ENCODE measurements around the gene RANBP9. TPM values are rescaled to one million over a fixed set of nuclear protein-coding genes. Genes with fewer than 3 reads are reported as not detected.

Gene RANBP9
- total and polyA plus RNA-seq, 2 donors (not counting 3 experiments of a cell fraction or from before 2014, with no cell fraction given) = 15.1 to 40.2 TPM

DNA sequence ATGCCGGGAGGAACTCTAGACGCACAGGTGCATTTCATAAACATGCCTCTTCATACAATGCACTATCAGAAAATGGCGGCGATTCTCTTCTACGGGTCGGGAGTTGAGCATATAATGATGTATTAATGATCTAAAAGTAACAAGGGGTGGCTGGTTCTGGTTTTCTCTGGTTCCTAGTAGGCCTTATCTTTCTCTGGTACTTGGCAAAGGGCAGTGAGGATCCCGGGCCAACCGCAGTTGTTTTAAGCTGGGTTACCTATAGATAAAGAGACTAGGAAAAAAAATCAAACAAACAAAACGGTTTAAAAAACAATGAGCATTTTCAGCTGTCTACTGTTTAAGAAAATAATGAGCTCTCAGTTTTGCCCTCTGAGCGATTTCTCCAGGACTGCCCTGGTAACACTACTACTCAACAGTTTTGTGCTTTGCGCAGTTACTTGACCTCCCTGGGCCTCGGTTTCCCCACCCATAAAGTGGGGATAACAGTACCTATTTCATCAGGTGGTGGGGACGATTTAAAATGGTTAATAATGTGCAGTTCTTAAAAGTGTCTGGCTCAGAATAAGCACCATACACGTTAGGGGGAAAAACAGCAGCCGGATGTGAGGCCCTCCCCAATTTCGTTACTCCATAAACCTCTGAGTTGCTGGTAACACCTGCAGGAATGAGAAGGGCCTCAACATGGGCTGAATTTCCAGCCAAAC lies 138.5 kb downstream of the RANBP9 start:
- Histone ChIP-seq H3K4me3 (replicated peaks in 1 of 3; ENCODE audit: insufficient read depth in 1 of 3, low read depth in 1 of 3, low read length in 3 of 3) (peak overlapping the region in 1 of 3 experiments; percentile 50), H3K4me2 (ENCODE audit: insufficient read depth, low read length) (peak overlapping the region; percentile 60), H3K9me3 (replicated peaks; ENCODE audit: control insufficient read depth, insufficient read depth, low read length) (no peaks in the 10 kb centered on the region), H4K20me1 (replicated peaks; ENCODE audit: control insufficient read depth, extremely low read depth, insufficient read depth, low read length) (no peaks in the 10 kb centered on the region), H3K9me1 (replicated peaks; ENCODE audit: control insufficient read depth, extremely low read depth, insufficient read depth, low read length) (no peaks in the 10 kb centered on the region), H3K9ac (replicated peaks; ENCODE audit: extremely low read depth, insufficient read depth, low read length) (peak overlapping the region; percentile 93), H3K27ac (ENCODE audit: insufficient read depth, low read depth, low read length) (peak overlapping the region; percentile 9), H3K36me3 (ENCODE audit: control insufficient read depth in 2 of 2, extremely low read depth in 1 of 2, insufficient read depth in 2 of 2, low read length in 2 of 2) (no peaks in the 10 kb centered on the region), H3K4me1 (ENCODE audit: control insufficient read depth, extremely low read depth, insufficient read depth, low read length) (peaks cover 8% of the 10 kb centered on the region), H3K27me3 (ENCODE audit: control insufficient read depth in 2 of 2, insufficient read depth in 2 of 2, low read length in 2 of 2) (no peaks in the 10 kb centered on the region), H2AFZ (ENCODE audit: low read depth, low read length) (no peak overlapping the region), H3K79me2 (ENCODE audit: control insufficient read depth, insufficient read depth, low read length) (no peaks in the 10 kb centered on the region)
- no peak for DNase-seq (ENCODE audit: low read depth, low spot score)
- no TSS peak for BruUV-seq (replicated peaks)
- intact Hi-C loops (cut with micrococcal nuclease) = loop anchor here (10.0 kb wide), 1 partner anchor 222 kb away; no protein-coding TSS in a partner anchor
- TF ChIP-seq, protein P1, sequence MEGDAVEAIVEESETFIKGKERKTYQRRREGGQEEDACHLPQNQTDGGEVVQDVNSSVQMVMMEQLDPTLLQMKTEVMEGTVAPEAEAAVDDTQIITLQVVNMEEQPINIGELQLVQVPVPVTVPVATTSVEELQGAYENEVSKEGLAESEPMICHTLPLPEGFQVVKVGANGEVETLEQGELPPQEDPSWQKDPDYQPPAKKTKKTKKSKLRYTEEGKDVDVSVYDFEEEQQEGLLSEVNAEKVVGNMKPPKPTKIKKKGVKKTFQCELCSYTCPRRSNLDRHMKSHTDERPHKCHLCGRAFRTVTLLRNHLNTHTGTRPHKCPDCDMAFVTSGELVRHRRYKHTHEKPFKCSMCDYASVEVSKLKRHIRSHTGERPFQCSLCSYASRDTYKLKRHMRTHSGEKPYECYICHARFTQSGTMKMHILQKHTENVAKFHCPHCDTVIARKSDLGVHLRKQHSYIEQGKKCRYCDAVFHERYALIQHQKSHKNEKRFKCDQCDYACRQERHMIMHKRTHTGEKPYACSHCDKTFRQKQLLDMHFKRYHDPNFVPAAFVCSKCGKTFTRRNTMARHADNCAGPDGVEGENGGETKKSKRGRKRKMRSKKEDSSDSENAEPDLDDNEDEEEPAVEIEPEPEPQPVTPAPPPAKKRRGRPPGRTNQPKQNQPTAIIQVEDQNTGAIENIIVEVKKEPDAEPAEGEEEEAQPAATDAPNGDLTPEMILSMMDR (IDR thresholded peaks at IDR 0.05; ENCODE audit: extremely low read depth in 1 of 2, insufficient read depth in 1 of 2, low read depth in 1 of 2, low read length in 2 of 2) = no peak
- TF ChIP-seq EZH2 (IDR thresholded peaks at IDR 0.05; ENCODE audit: borderline replicate concordance, low read depth, low read length, severe bottlenecking) (no peak), POLR2AphosphoS5 (IDR thresholded peaks at IDR 0.05; ENCODE audit: insufficient read depth, low read depth, low read length) (no peak)
- FAIRE-seq = no peak
- POLR2A ChIA-PET = no interaction called here
- CTCF ChIA-PET = interaction anchor here (0.7 to 6.1 kb wide), 6 partner anchors 11 to 44 kb away, joined by 3 to 62 read pairs (median 34); partner anchors contain the start of gene NOL7
- dilution Hi-C loops (cut with MboI; ENCODE audit: extremely low pct_ligation_motif_present, low sequenced_read_pairs) = loop anchor here (25.0 kb wide), 1 partner anchor 236 kb away; the partner anchor contains the start of gene TBC1D7

All from endothelial cell of umbilical vein (primary cell).